Keratinocyte (primary cell): ENCODE measurements around the gene DNAJB4. TPM values are rescaled to one million over a fixed set of nuclear protein-coding genes. Genes with fewer than 3 reads are reported as not detected.

Experiments used
- DNase-seq: peaks from one replicate; pipeline ENCODE4 v3.0.0-alpha.2; 2011; ENCODE audit warnings: low read depth, missing footprints, low spot score
- FAIRE-seq: peaks from 2 replicates; lab custom pipeline; 2011; peaks lifted over from hg19 to GRCh38; lab: Jason Lieb, UNC
- H2AFZ ChIP-seq: 2 replicates; pipeline ENCODE4 v1.6.0; 2012; ENCODE audit warnings: low read length, control low read depth, inconsistent platforms; ENCODE audit not compliant: control insufficient read depth
- H3K27ac ChIP-seq: 2 replicates; pipeline ENCODE4 v1.5.1; 2011; ENCODE audit warnings: low read length; ENCODE audit not compliant: control insufficient read depth, insufficient read depth
- H3K27me3 ChIP-seq: 3 replicates; pipeline ENCODE4 v1.6.0; 2011; ENCODE audit warnings: low read length; ENCODE audit not compliant: control insufficient read depth, insufficient read depth; ENCODE audit errors: extremely low read depth
- H3K36me3 ChIP-seq, 2 experiments: 2 replicates in 1 of 2; 3 replicates in 1 of 2; pipeline ENCODE4 v1.5.1; 2011; ENCODE audit warnings: low read length in 2 of 2, mild to moderate bottlenecking in 1 of 2; ENCODE audit not compliant: control insufficient read depth in 2 of 2, insufficient read depth in 2 of 2; ENCODE audit errors: extremely low read depth in 1 of 2
- H3K4me1 ChIP-seq: 3 replicates; pipeline ENCODE4 v1.5.1; 2011; ENCODE audit warnings: low read length; ENCODE audit not compliant: control insufficient read depth, insufficient read depth; ENCODE audit errors: extremely low read depth
- H3K4me2 ChIP-seq: 3 replicates; pipeline ENCODE4 v1.6.0; 2011; ENCODE audit warnings: low read depth, low read length; ENCODE audit not compliant: control insufficient read depth, insufficient read depth; ENCODE audit errors: extremely low read depth
- H3K4me3 ChIP-seq, 3 experiments: fragments of 200-600 bp in 1 of 3; sonication (generic) in 1 of 3; 2 replicates in 2 of 3; 3 replicates in 1 of 3; pipeline ENCODE4 v1.5.1; 2011 to 2016; ENCODE audit warnings: low read length in 3 of 3, mild to moderate bottlenecking in 3 of 3, control low read depth in 2 of 3, inconsistent platforms in 1 of 3, low read depth in 1 of 3, mixed read lengths in 1 of 3, mixed run types in 1 of 3, moderate library complexity in 1 of 3; ENCODE audit not compliant: control insufficient read depth in 2 of 3, insufficient read depth in 2 of 3; ENCODE audit errors: extremely low read depth in 1 of 3
- H3K79me2 ChIP-seq: 2 replicates; pipeline ENCODE4 v1.6.0; 2012; ENCODE audit warnings: low read length; ENCODE audit not compliant: control insufficient read depth, insufficient read depth
- H3K9ac ChIP-seq: 3 replicates; pipeline ENCODE4 v1.6.0; 2011; ENCODE audit warnings: low read length; ENCODE audit not compliant: control insufficient read depth, insufficient read depth; ENCODE audit errors: extremely low read depth
- H3K9me1 ChIP-seq: 3 replicates; pipeline ENCODE4 v1.6.0; 2011; ENCODE audit warnings: low read length; ENCODE audit not compliant: control insufficient read depth, insufficient read depth; ENCODE audit errors: extremely low read depth
- H3K9me3 ChIP-seq: 2 replicates; pipeline ENCODE4 v1.5.1; 2012; ENCODE audit warnings: low read depth, low read length; ENCODE audit not compliant: control insufficient read depth
- H4K20me1 ChIP-seq: 3 replicates; pipeline ENCODE4 v1.6.0; 2011; ENCODE audit warnings: low read length; ENCODE audit not compliant: control insufficient read depth, insufficient read depth; ENCODE audit errors: extremely low read depth
- EZH2 ChIP-seq: IDR thresholded peaks from one replicate; pipeline ENCODE4 v1.6.1; 2012; ENCODE audit warnings: inconsistent platforms, mild to moderate bottlenecking, low read length, moderate library complexity
- dilution Hi-C: fragments of 300-500 bp; cut with MboI; formaldehyde crosslinking; loops from one replicate; pipeline ENCODE4 v1.7.0; 2020; ENCODE audit warnings: low sequenced_read_pairs; ENCODE audit not compliant: extremely low pct_ligation_motif_present
- polyA plus RNA-seq, 5 experiments: library from polyadenylated mRNA; depleted of rRNA in 3 of 5; stranded (reverse) in 3 of 5; stranded (forward) in 1 of 5; unstranded in 1 of 5; fragments of >200 nt; gene quantifications; 1 replicate in 1 of 5; 2 replicates in 3 of 5; 3 replicates in 1 of 5; pipeline versions ENCODE4 v1.2.1 to v1.2.3, GENCODE V29; 2011 to 2012; ENCODE audit warnings: missing spikeins in 2 of 5, low read depth in 1 of 5, low replicate concordance in 1 of 5
- TF ChIP-seq, protein P1 (sequence below), 3 experiments: IDR thresholded peaks in 1 of 3; conservative IDR thresholded peaks in 1 of 3; optimal IDR thresholded peaks in 1 of 3; 2 replicates in 2 of 3; 3 replicates in 1 of 3; pipeline versions ENCODE3 to v1.5.1; 2011; ENCODE audit warnings: low read length in 3 of 3, mild to moderate bottlenecking in 3 of 3, moderate library complexity in 2 of 3, control low read depth in 1 of 3, inconsistent platforms in 1 of 3; ENCODE audit not compliant: insufficient read depth in 2 of 3; ENCODE audit errors: extremely low read depth in 1 of 3

The DNAJB4 gene
- polyA plus RNA-seq, 1 donor (not counting 4 experiments of a cell fraction or from before 2014, with no cell fraction given): 30.9 TPM

DNA sequence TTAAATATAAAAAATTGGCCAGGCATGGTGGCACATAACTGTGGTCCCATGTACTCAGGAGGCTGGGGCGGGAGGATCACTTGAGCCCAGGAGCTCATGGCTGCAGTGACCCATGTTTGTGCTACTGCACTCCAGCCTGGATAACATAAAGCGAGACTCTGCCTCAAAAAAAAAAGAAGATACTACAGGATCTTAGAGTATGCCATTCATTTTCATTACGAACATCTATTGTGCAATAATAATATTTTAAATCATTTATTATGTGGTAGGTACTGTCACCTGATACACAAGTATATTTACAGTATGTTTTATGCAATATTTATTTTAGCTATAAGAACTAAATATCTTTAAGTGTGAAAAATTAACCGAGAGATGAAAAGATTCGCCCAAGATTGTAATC, 31.7 kb downstream of the DNAJB4 start:
- no peaks in the 10 kb centered on the region for H3K27me3 ChIP-seq
- no peaks in the 10 kb centered on the region for H3K9me3 ChIP-seq
- no peaks in the 10 kb centered on the region for H3K79me2 ChIP-seq
- dilution Hi-C loops: no loop called here
- H4K20me1 ChIP-seq: no peaks in the 10 kb centered on the region
- TF ChIP-seq, protein P1, sequence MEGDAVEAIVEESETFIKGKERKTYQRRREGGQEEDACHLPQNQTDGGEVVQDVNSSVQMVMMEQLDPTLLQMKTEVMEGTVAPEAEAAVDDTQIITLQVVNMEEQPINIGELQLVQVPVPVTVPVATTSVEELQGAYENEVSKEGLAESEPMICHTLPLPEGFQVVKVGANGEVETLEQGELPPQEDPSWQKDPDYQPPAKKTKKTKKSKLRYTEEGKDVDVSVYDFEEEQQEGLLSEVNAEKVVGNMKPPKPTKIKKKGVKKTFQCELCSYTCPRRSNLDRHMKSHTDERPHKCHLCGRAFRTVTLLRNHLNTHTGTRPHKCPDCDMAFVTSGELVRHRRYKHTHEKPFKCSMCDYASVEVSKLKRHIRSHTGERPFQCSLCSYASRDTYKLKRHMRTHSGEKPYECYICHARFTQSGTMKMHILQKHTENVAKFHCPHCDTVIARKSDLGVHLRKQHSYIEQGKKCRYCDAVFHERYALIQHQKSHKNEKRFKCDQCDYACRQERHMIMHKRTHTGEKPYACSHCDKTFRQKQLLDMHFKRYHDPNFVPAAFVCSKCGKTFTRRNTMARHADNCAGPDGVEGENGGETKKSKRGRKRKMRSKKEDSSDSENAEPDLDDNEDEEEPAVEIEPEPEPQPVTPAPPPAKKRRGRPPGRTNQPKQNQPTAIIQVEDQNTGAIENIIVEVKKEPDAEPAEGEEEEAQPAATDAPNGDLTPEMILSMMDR (optimal IDR thresholded peaks at IDR 0.05 in 1 of 3, IDR thresholded peaks at IDR 0.05 in 1 of 3, conservative IDR thresholded peaks at IDR 0.05 in 1 of 3; ENCODE audit: extremely low read depth in 1 of 3, insufficient read depth in 2 of 3, low read length in 3 of 3): no peak
- no peak for TF ChIP-seq EZH2
- no peaks in the 10 kb centered on the region for H3K9me1 ChIP-seq
- no peak for DNase-seq
- peaks cover 17% of the 10 kb centered on the region for H3K4me1 ChIP-seq
- H3K4me3 ChIP-seq: no peak overlapping the region
- H3K36me3 ChIP-seq: no peaks in the 10 kb centered on the region
- no peak overlapping the region for H3K27ac ChIP-seq
- no peak overlapping the region for H3K9ac ChIP-seq
- H2AFZ ChIP-seq: no peak overlapping the region
- no peak for FAIRE-seq
- H3K4me2 ChIP-seq: no peak overlapping the region

GRCh38 chr1:78038071-78038470, 33.3 kb downstream of the DNAJB4 start:
- H3K4me3 ChIP-seq: no peak overlapping the region
- no peaks in the 10 kb centered on the region for H3K9me3 ChIP-seq
- H3K9ac ChIP-seq: no peak overlapping the region
- H3K36me3 ChIP-seq: no peaks in the 10 kb centered on the region
- DNase-seq: no peak
- no peak overlapping the region for H3K27ac ChIP-seq
- no peak for FAIRE-seq
- no peak overlapping the region for H3K4me2 ChIP-seq
- peaks cover 14% of the 10 kb centered on the region for H3K4me1 ChIP-seq
- H2AFZ ChIP-seq: no peak overlapping the region
- no peaks in the 10 kb centered on the region for H3K9me1 ChIP-seq
- dilution Hi-C loops: no loop called here
- TF ChIP-seq, protein P1 (optimal IDR thresholded peaks at IDR 0.05 in 1 of 3, IDR thresholded peaks at IDR 0.05 in 1 of 3, conservative IDR thresholded peaks at IDR 0.05 in 1 of 3; ENCODE audit: extremely low read depth in 1 of 3, insufficient read depth in 2 of 3, low read length in 3 of 3): no peak
- no peak for TF ChIP-seq EZH2
- H4K20me1 ChIP-seq: no peaks in the 10 kb centered on the region
- H3K79me2 ChIP-seq: no peaks in the 10 kb centered on the region
- no peaks in the 10 kb centered on the region for H3K27me3 ChIP-seq
